Right lobe of liver (tissue), 6 donors: ENCODE data around the gene NSUN6. TPM values are rescaled to one million over a fixed set of nuclear protein-coding genes. Genes with fewer than 3 reads are reported as not detected.

Experiments
- ATAC-seq, 4 donors: fragments of 200-7000 bp; cut with Tn5 transposase; one replicate each; pipeline ENCODE4 v1.9.1; 2020; ENCODE audit warnings: mild to moderate bottlenecking in 4 of 4, moderate library complexity in 4 of 4
- DNase-seq, 3 donors: peaks; one replicate each; pipeline ENCODE4 v3.0.0-alpha.2; 2020
- H3K27ac ChIP-seq, 3 donors: fragments of 200-600 bp; one replicate each; pipeline ENCODE4 v1.8.0; 2022
- H3K27me3 ChIP-seq, 2 donors: fragments of 200-600 bp; one replicate each; pipeline ENCODE4 v1.8.0; 2022
- H3K36me3 ChIP-seq, 4 donors: fragments of 200-600 bp; sonication (generic) in 1 of 4; one replicate each; pipeline versions ENCODE4 v1.5.1 to v1.8.0; 2017 to 2022; ENCODE audit warnings: control low read depth in 1 of 4
- H3K4me1 ChIP-seq, 4 donors: fragments of 200-600 bp; sonication (generic) in 1 of 4; one replicate each; pipeline versions ENCODE4 v1.5.1 to v1.8.0; 2017 to 2022; ENCODE audit warnings: control low read depth in 1 of 4
- H3K4me3 ChIP-seq, 3 donors: fragments of 200-600 bp; one replicate each; pipeline ENCODE4 v1.8.0; 2022
- H3K9me3 ChIP-seq, 4 donors: fragments of 200-600 bp; sonication (generic) in 1 of 4; one replicate each; pipeline versions ENCODE4 v1.5.1 to v1.8.0; 2017 to 2022; ENCODE audit warnings: control low read depth in 1 of 4
- CTCF ChIP-seq, 4 donors: fragments of 200-600 bp in 3 of 4; fragments of 450-650 bp in 1 of 4; IDR thresholded peaks; one replicate each; pipeline versions ENCODE4 v1.5.1 to v1.8.0; 2016 to 2022; ENCODE audit warnings: antibody characterized with exemption in 4 of 4, mild to moderate bottlenecking in 2 of 4
- POLR2A ChIP-seq: fragments of 450-650 bp; IDR thresholded peaks from one replicate; pipeline ENCODE4 v1.6.1; 2017; ENCODE audit warnings: antibody characterized with exemption, mild to moderate bottlenecking
- WGBS: methylation state at CpG from one replicate; pipeline ENCODE4 v1.1.6; 2018; ENCODE audit warnings: low coverage, low lambda C conversion rate; ENCODE audit not compliant: insufficient coverage; ENCODE audit errors: missing lambda C conversion rate; 5-methylcytosine and 5-hydroxymethylcytosine counted together
- intact Hi-C, 2 donors: fragments of 100-400 bp; cut with DNase I; formaldehyde crosslinking; loops; one replicate each; pipeline versions ENCODE4 v1.11.2 to v1.14.1; 2022
- total RNA-seq, 6 experiments: library from RNA; depleted of rRNA in 2 of 6; stranded (reverse); fragments of >200 nt in 2 of 6; fragmentation: NEBNext Ultra II Directional in 3 of 6; extraction: Animal tissue kit (Norgen Biotek cat#: 25700) in 3 of 6; gene quantifications; one replicate each; pipeline versions ENCODE4 v1.1.0 to v1.2.4, GENCODE V29; 2016 to 2023
- donor health status: DM: no; HTN: yes; CAD: no.
- donor health status: DM: no; HTN: no; CAD: no.
- donor health status: DM: no; HTN: no; CAD: no.
- donor health status: DM: no; HTN: yes; CAD: no.
- donor health status: DM: no; HTN: yes; CAD: no.

Gene NSUN6
- total RNA-seq, 6 experiments from 2014 or later: 19.0 to 34.0 (median 27.9) TPM

GRCh38 chr10:18664841-18665478, 13.6 kb upstream of the NSUN6 start:
- H3K4me1 ChIP-seq: peaks cover 0 to 48% (median 10%) of the 10 kb centered on the region in 4 donors
- intact Hi-C loops: no loop called here
- ATAC-seq: no peak

DNA sequence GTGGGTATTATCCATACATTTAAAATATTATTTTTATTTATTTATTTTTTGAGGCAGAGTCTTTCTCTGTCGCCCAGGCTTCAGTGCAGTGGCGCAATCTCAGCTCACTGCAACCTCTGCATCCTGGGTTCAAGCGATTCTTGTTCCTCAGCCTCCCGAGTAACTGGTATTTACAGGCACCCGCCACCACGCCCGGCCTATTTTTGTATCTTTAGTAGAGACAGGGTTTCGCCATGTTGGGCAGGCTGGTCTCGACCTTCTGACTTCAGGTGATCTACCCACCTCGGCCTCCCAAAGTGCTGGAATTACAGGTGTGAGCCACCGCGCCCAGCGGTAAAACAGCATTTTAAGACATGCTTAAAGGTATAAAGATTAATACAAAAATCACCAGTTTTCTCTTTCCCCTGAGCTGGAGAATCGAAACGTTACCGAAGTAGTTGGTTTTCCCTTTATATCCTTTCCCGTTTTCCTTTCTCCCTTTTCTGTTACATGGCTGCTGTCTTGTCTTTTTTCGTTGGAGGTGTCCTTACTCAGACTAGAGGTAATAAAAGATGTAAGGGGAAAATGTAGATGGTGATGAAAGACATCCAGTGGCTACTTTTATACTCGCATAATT, 9.5 kb upstream of the NSUN6 start:
- intact Hi-C loops: no loop called here
- peaks cover 0 to 24% (median 3%) of the 10 kb centered on the region in 4 donors for H3K4me1 ChIP-seq
- no peaks in the 10 kb centered on the region for H3K9me3 ChIP-seq
- H3K27ac ChIP-seq: peak overlapping the region; percentile 97 to 100 (median 99)
- no peak for ATAC-seq
- 83% methylated on average over 15 of the region's 19 CpGs for WGBS
- H3K36me3 ChIP-seq: no peaks in the 10 kb centered on the region
- H3K27me3 ChIP-seq: no peaks in the 10 kb centered on the region
- no peak for DNase-seq
- H3K4me3 ChIP-seq: peak overlapping the region; percentile 64 to 88 (median 77)
- no peak for TF ChIP-seq POLR2A
- TF ChIP-seq CTCF (IDR thresholded peaks at IDR 0.05): no peak

More at GRCh38 chr10:18664841-18665478, 13.6 kb upstream of the NSUN6 start:
- H3K27ac ChIP-seq: no peak overlapping the region
- TF ChIP-seq CTCF (IDR thresholded peaks at IDR 0.05) (no peak), POLR2A (peak; percentile 11)
- H3K4me3 ChIP-seq: no peak overlapping the region
- H3K36me3 ChIP-seq: peaks cover 0 to 5% (median 1%) of the 10 kb centered on the region in 4 donors
- no peaks in the 10 kb centered on the region for H3K27me3 ChIP-seq
- no peak for DNase-seq
- no peaks in the 10 kb centered on the region for H3K9me3 ChIP-seq
- WGBS: no CpG with 5 or more reads among the region's 2 CpGs

DNA sequence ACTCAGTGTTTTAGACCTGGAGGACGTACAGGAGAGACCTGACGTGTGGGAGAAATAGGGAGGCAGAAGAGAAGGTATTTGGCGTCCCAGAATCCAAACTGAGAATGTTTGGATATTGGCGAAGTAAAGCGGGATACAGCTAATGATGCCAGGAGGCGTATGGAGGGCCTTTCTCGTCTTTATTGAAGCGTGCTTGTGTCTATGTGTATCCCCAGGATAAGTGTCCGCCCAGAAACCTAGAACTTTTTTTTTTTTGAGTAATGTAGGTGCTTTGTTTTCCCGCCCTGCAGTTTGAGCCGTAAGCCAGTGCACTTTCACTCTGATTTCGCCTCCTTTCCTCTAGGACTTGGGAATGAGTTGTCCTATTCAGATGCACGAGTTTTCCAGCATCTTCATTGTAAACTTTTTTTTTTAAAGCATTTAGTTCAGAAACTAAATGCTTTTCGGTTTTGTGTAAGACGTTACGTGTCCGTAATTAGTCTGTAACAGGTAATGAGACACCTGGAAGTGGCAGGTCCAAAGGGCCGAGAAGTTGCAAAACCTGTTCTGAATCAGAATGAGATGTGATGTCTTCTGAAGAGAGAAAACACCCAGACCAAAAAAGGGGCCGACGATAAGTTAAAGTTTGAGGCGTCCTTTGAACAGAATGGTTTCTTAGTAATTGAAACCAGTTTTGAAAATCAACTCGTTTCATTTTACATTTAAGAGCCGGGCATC, 8.6 kb upstream of the NSUN6 start:
- Histone ChIP-seq H3K27me3 (no peaks in the 10 kb centered on the region), H3K4me1 (peaks cover 0 to 19% (median 3%) of the 10 kb centered on the region in 4 donors), H3K9me3 (no peaks in the 10 kb centered on the region), H3K4me3 (peak overlapping the region; percentile 64 to 88 (median 77)), H3K36me3 (no peaks in the 10 kb centered on the region), H3K27ac (peak overlapping the region; percentile 97 to 100 (median 99))
- intact Hi-C loops: no loop called here
- TF ChIP-seq CTCF (IDR thresholded peaks at IDR 0.05): no peak
- TF ChIP-seq POLR2A: no peak
- WGBS: 0% methylated on average over 23 of the region's 23 CpGs
- ATAC-seq (no peak), DNase-seq (no peak)

GRCh38 chr10:18659125-18659818, 7.9 kb upstream of the NSUN6 start, which contains the start of gene ARL5B:
ARL5B (plus strand) TSS chr10:18659431; CDS start chr10:18659638, 207 bp downstream.
- Histone ChIP-seq H3K9me3 (no peaks in the 10 kb centered on the region), H3K27ac (peak within 1 kb of the TSS; percentile 97 to 100 (median 99)), H3K4me1 (peaks cover 0 to 19% (median 3%) of the 10 kb centered on the region in 4 donors), H3K27me3 (no peaks in the 10 kb centered on the region), H3K36me3 (no peaks in the 10 kb centered on the region), H3K4me3 (peak within 1 kb of the TSS; percentile 64 to 88 (median 77))
- TF ChIP-seq CTCF (IDR thresholded peaks at IDR 0.05): no peak
- peak; percentile 94 for TF ChIP-seq POLR2A
- intact Hi-C loops: no loop called here
- peak; percentile 93 to 99 (median 97) for ATAC-seq
- 0% methylated on average over 19 of the region's 72 CpGs for WGBS
- DNase-seq: peak; percentile 99
